ENCODE measurements around the gene CTNNA3. TPM values are rescaled to one million over a fixed set of nuclear protein-coding genes. Genes with fewer than 3 reads are reported as not detected.

The CTNNA3 gene
- total and polyA plus RNA-seq, 2 donors (not counting 3 experiments of a cell fraction or from before 2014, with no cell fraction given) = not detected

DNA sequence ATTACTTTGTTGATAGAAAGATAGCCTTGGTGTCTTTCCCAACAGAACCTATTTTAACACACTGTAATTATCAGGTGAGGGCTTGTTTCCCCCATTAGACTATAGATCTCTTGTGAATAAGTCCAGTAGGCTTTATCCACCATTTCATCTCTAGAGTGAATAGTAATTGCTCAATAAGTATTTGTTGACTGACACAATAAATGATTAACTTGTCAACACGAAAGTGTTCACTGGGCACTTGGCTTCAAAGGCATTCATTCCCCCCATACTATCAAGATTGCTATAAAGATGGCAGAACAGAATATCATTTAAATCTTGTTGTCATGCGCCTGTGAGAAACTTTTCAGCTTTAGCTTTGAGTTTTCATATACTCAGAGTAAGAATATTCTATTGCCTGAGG, 1194.6 kb downstream of the CTNNA3 start:
- POLR2A ChIA-PET = no interaction called here
- no peak overlapping the region for H3K9ac ChIP-seq (replicated peaks; ENCODE audit: extremely low read depth, insufficient read depth, low read length)
- dilution Hi-C loops (cut with MboI; ENCODE audit: extremely low pct_ligation_motif_present, low sequenced_read_pairs) = no loop called here

GRCh38 chr10:66483966-66484365, 1212.0 kb downstream of the CTNNA3 start:
- H3K27ac ChIP-seq (ENCODE audit: insufficient read depth, low read depth, low read length) = no peak overlapping the region
- peaks cover 2% of the 10 kb centered on the region for H3K9me3 ChIP-seq (replicated peaks; ENCODE audit: control insufficient read depth, insufficient read depth, low read length)
- no peak overlapping the region for H2AFZ ChIP-seq (ENCODE audit: low read depth, low read length)
- BruUV-seq (replicated peaks) = no TSS peak
- no peaks in the 10 kb centered on the region for H3K4me1 ChIP-seq (ENCODE audit: control insufficient read depth, extremely low read depth, insufficient read depth, low read length)
- ChIA-PET CTCF (no interaction called here), POLR2A (no interaction called here)
- no peaks in the 10 kb centered on the region for H3K79me2 ChIP-seq (ENCODE audit: control insufficient read depth, insufficient read depth, low read length)
- FAIRE-seq = no peak
- no peaks in the 10 kb centered on the region for H3K9me1 ChIP-seq (replicated peaks; ENCODE audit: control insufficient read depth, extremely low read depth, insufficient read depth, low read length)
- H3K27me3 ChIP-seq (ENCODE audit: control insufficient read depth in 2 of 2, insufficient read depth in 2 of 2, low read length in 2 of 2) = no peaks in the 10 kb centered on the region
- dilution Hi-C loops (cut with MboI; ENCODE audit: extremely low pct_ligation_motif_present, low sequenced_read_pairs) (no loop called here), intact Hi-C loops (cut with micrococcal nuclease) (no loop called here)
- no peaks in the 10 kb centered on the region for H4K20me1 ChIP-seq (replicated peaks; ENCODE audit: control insufficient read depth, extremely low read depth, insufficient read depth, low read length)
- DNase-seq (ENCODE audit: low read depth, low spot score) = no peak
- TF ChIP-seq CTCF (IDR thresholded peaks at IDR 0.05; ENCODE audit: extremely low read depth in 1 of 2, insufficient read depth in 1 of 2, low read depth in 1 of 2, low read length in 2 of 2) (no peak), JUN (IDR thresholded peaks at IDR 0.05; ENCODE audit: borderline replicate concordance, insufficient read depth, insufficient read length, low read depth) (no peak), POLR2A (IDR thresholded peaks at IDR 0.05; ENCODE audit: low read depth, low read length) (no peak), EZH2 (IDR thresholded peaks at IDR 0.05; ENCODE audit: borderline replicate concordance, low read depth, low read length, severe bottlenecking) (no peak), GATA2 (IDR thresholded peaks at IDR 0.05; ENCODE audit: insufficient read depth, insufficient read length, low read depth, low read length) (no peak), FOS (IDR thresholded peaks at IDR 0.05; ENCODE audit: borderline replicate concordance, insufficient read depth, low read length) (no peak), MYC (IDR thresholded peaks at IDR 0.05; ENCODE audit: low read depth, low read length) (no peak), POLR2AphosphoS5 (IDR thresholded peaks at IDR 0.05; ENCODE audit: insufficient read depth, low read depth, low read length) (no peak)
- TF ChIP-seq, protein P1, sequence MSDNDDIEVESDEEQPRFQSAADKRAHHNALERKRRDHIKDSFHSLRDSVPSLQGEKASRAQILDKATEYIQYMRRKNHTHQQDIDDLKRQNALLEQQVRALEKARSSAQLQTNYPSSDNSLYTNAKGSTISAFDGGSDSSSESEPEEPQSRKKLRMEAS (IDR thresholded peaks at IDR 0.05; ENCODE audit: insufficient read depth, insufficient read length) = no peak
- H3K4me2 ChIP-seq (ENCODE audit: insufficient read depth, low read length) = no peak overlapping the region
- H3K36me3 ChIP-seq (ENCODE audit: control insufficient read depth in 2 of 2, extremely low read depth in 1 of 2, insufficient read depth in 2 of 2, low read length in 2 of 2) = no peaks in the 10 kb centered on the region
- no peak overlapping the region for H3K9ac ChIP-seq (replicated peaks; ENCODE audit: extremely low read depth, insufficient read depth, low read length)
- H3K4me3 ChIP-seq (replicated peaks in 1 of 3; ENCODE audit: insufficient read depth in 1 of 3, low read depth in 1 of 3, low read length in 3 of 3) = no peak overlapping the region

More for the DNA sequence above, 1194.6 kb downstream of the CTNNA3 start:
- H3K4me3 ChIP-seq (replicated peaks in 1 of 3; ENCODE audit: insufficient read depth in 1 of 3, low read depth in 1 of 3, low read length in 3 of 3) = no peak overlapping the region
- peaks cover 4% of the 10 kb centered on the region for H3K9me3 ChIP-seq (replicated peaks; ENCODE audit: control insufficient read depth, insufficient read depth, low read length)
- no peaks in the 10 kb centered on the region for H3K79me2 ChIP-seq (ENCODE audit: control insufficient read depth, insufficient read depth, low read length)
- H3K4me1 ChIP-seq (ENCODE audit: control insufficient read depth, extremely low read depth, insufficient read depth, low read length) = no peaks in the 10 kb centered on the region
- intact Hi-C loops (cut with micrococcal nuclease) = no loop called here
- no peaks in the 10 kb centered on the region for H3K27me3 ChIP-seq (ENCODE audit: control insufficient read depth in 2 of 2, insufficient read depth in 2 of 2, low read length in 2 of 2)
- no peak for FAIRE-seq
- H2AFZ ChIP-seq (ENCODE audit: low read depth, low read length) = no peak overlapping the region
- CTCF ChIA-PET = no interaction called here
- DNase-seq (ENCODE audit: low read depth, low spot score) = no peak
- TF ChIP-seq, protein P1 (IDR thresholded peaks at IDR 0.05; ENCODE audit: insufficient read depth, insufficient read length) = no peak
- no peak for TF ChIP-seq JUN (IDR thresholded peaks at IDR 0.05; ENCODE audit: borderline replicate concordance, insufficient read depth, insufficient read length, low read depth)
- TF ChIP-seq POLR2AphosphoS5 (IDR thresholded peaks at IDR 0.05; ENCODE audit: insufficient read depth, low read depth, low read length) = no peak
- TF ChIP-seq EZH2 (IDR thresholded peaks at IDR 0.05; ENCODE audit: borderline replicate concordance, low read depth, low read length, severe bottlenecking) = no peak
- TF ChIP-seq GATA2 (IDR thresholded peaks at IDR 0.05; ENCODE audit: insufficient read depth, insufficient read length, low read depth, low read length) = no peak
- H3K27ac ChIP-seq (ENCODE audit: insufficient read depth, low read depth, low read length) = no peak overlapping the region
- H3K36me3 ChIP-seq (ENCODE audit: control insufficient read depth in 2 of 2, extremely low read depth in 1 of 2, insufficient read depth in 2 of 2, low read length in 2 of 2) = no peaks in the 10 kb centered on the region
- H4K20me1 ChIP-seq (replicated peaks; ENCODE audit: control insufficient read depth, extremely low read depth, insufficient read depth, low read length) = no peaks in the 10 kb centered on the region
- no peak overlapping the region for H3K4me2 ChIP-seq (ENCODE audit: insufficient read depth, low read length)
- no peaks in the 10 kb centered on the region for H3K9me1 ChIP-seq (replicated peaks; ENCODE audit: control insufficient read depth, extremely low read depth, insufficient read depth, low read length)
- no TSS peak for BruUV-seq (replicated peaks)
